Aorta (tissue), 5 donors: ENCODE results near the gene GTF3A. TPM values are rescaled to one million over a fixed set of nuclear protein-coding genes. Genes with fewer than 3 reads are reported as not detected.
"Not testable (repeated sequence)": the region's sequence is repeated elsewhere in the genome, so short reads cannot be mapped to it uniquely, and the experiment has no call there.

Experiments used
- ATAC-seq: fragments of 200-7000 bp; cut with Tn5 transposase; one replicate; pipeline ENCODE4 v1.9.1; 2022; ENCODE audit warnings: moderate library complexity; ENCODE audit not compliant: low FRiP score
- DNase-seq, 2 donors: peaks; one replicate each; pipeline ENCODE4 v3.0.0-alpha.2; 2020
- H3K27ac ChIP-seq, 2 donors: one replicate each; pipeline ENCODE4 v1.5.1; 2013; ENCODE audit warnings: low read length in 2 of 2, mild to moderate bottlenecking in 2 of 2, moderate library complexity in 2 of 2, control low read depth in 1 of 2, inconsistent platforms in 1 of 2, low read depth in 1 of 2
- H3K27me3 ChIP-seq, 2 donors: one replicate each; pipeline ENCODE4 v1.6.1; 2013; ENCODE audit warnings: control low read depth in 1 of 2, low read length in 1 of 2, mild to moderate bottlenecking in 1 of 2, moderate library complexity in 1 of 2; ENCODE audit not compliant: insufficient read depth in 2 of 2, control insufficient read depth in 1 of 2
- H3K36me3 ChIP-seq, 2 donors: one replicate each; pipeline ENCODE4 v1.6.1; 2013; ENCODE audit warnings: control low read depth in 1 of 2, low read length in 1 of 2, mild to moderate bottlenecking in 1 of 2; ENCODE audit not compliant: insufficient read depth in 2 of 2, control insufficient read depth in 1 of 2
- H3K4me1 ChIP-seq, 2 donors: one replicate each; pipeline ENCODE4 v1.6.1; 2013; ENCODE audit warnings: low read length in 2 of 2, control low read depth in 1 of 2, mild to moderate bottlenecking in 1 of 2, moderate library complexity in 1 of 2; ENCODE audit not compliant: insufficient read depth in 2 of 2, control insufficient read depth in 1 of 2
- H3K4me3 ChIP-seq, 2 donors: one replicate each; pipeline ENCODE4 v1.5.1; 2013; ENCODE audit warnings: low read length in 2 of 2, control low read depth in 1 of 2, mild to moderate bottlenecking in 1 of 2
- H3K9me3 ChIP-seq: one replicate; pipeline ENCODE4 v1.6.1; 2013; ENCODE audit warnings: mild to moderate bottlenecking, low read length; ENCODE audit not compliant: control insufficient read depth
- WGBS, 2 donors: extraction: QIAGEN DNeasy Blood & Tissue Kit; methylation state at CpG; one replicate each; pipeline ENCODE4 v1.1.7; 2013; 5-methylcytosine and 5-hydroxymethylcytosine counted together
- intact Hi-C, 2 donors: fragments of 100-400 bp; cut with DNase I; formaldehyde crosslinking; loops; one replicate each; pipeline versions ENCODE4 v1.14.2 to v1.15.0; 2022
- polyA plus RNA-seq, 2 donors: library from polyadenylated mRNA; stranded (reverse); fragments of 200-250 nt; gene quantifications; one replicate each; pipeline ENCODE4 v1.2.3, GENCODE V29; 2013
- total RNA-seq, 2 donors: library from RNA; stranded (reverse); fragmentation: NEBNext Ultra II Directional; extraction: Animal tissue kit (Norgen Biotek cat#: 25700); gene quantifications; one replicate each; pipeline ENCODE4 v1.2.1, GENCODE V29; 2021
- donor health status: healthy with polysubstance abuse.
- donor health status: Bipolar disorder and iron deficiency.
- donor health status: DM: no; HTN: no; CAD: no.
- donor health status: DM: no; HTN: no; CAD: no.
- donor health status: DM: yes; HTN: yes; CAD: no.

The GTF3A gene
- total and polyA plus RNA-seq, 4 donors = 62.1 to 191 (median 72.0) TPM

DNA sequence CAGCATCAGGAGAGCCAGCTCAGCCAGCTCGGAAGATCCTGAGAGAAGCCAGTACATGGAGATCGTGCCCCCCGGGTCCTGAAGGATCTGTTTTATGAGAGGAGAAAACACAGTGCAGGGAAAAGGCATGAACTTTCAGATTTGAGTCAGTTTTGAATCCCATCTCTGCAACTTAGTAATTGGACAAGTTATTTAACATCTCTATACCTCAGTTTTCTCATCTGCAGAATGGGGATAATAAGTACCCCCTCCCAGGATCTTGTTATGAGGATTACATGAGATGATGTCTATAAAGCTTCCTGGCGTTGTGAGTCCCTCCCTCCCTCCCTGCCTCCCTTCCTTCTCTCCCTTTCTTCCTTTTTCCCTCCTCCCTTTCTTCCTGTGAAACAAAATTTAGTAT lies 40.1 kb upstream of the GTF3A start:
- DNase-seq (no peak), ATAC-seq (no peak)
- Histone ChIP-seq H3K4me1 (no peaks in the 10 kb centered on the region), H3K27ac (no peak overlapping the region), H3K4me3 (no peak overlapping the region), H3K9me3 (no peaks in the 10 kb centered on the region), H3K27me3 (no peaks in the 10 kb centered on the region), H3K36me3 (no peaks in the 10 kb centered on the region)
- intact Hi-C loops = no loop called here
- WGBS, 2 donors = 82 to 88% methylated on average over 4 of the region's 4 CpGs

DNA sequence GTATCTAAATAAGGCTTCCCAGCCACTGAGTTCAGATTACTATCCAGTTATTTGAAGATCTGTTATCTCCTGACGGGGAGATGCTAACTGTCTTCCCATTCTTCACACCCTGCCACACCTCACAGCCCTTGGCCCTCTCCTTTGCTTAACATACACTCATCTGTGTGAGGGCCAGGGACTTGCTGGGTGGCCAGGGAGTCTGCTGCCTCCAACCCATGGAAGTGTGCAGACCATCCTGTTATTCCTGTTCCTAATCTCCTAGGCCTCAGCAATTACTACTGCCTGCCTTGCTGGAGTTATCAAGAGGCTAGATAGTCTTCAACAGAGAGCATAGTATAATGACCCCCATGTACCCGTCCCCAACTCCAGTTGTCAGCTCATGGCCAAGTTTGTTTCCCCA lies 36.2 kb upstream of the GTF3A start:
- WGBS, 2 donors = 78 to 80% methylated on average over 2 of the region's 2 CpGs
- no peak for DNase-seq
- Histone ChIP-seq H3K9me3 (no peaks in the 10 kb centered on the region), H3K4me3 (no peak overlapping the region), H3K36me3 (no peaks in the 10 kb centered on the region), H3K27ac (no peak overlapping the region), H3K27me3 (no peaks in the 10 kb centered on the region), H3K4me1 (no peaks in the 10 kb centered on the region)
- intact Hi-C loops = no loop called here
- no peak for ATAC-seq

DNA sequence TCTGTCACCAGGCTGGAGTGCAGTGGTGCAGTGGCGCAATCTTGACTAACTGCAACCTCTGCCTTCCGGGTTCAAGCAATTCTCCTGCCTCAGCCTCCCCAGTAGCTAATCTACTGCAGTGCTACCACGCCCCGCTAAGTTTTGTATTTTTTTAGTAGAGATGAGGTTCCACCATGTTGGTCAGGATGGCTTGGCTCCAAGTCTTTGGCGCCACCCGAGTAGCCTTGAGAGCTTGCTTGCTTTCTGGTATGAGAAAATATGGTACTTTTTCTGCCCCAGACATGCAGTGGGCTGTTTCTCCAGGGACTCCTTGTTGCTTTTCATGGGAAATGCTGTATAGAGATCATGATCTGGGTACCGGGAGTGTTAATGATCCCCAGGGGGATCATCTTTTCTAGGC lies 34.5 kb upstream of the GTF3A start:
- DNase-seq = no peak
- Histone ChIP-seq H3K4me1 (no peaks in the 10 kb centered on the region), H3K27me3 (no peaks in the 10 kb centered on the region), H3K36me3 (no peaks in the 10 kb centered on the region), H3K27ac (no peak overlapping the region), H3K9me3 (no peaks in the 10 kb centered on the region), H3K4me3 (no peak overlapping the region)
- no peak for ATAC-seq
- intact Hi-C loops = no loop called here
- 61 to 66% methylated on average over 7 of the region's 7 CpGs for WGBS, 2 donors

DNA sequence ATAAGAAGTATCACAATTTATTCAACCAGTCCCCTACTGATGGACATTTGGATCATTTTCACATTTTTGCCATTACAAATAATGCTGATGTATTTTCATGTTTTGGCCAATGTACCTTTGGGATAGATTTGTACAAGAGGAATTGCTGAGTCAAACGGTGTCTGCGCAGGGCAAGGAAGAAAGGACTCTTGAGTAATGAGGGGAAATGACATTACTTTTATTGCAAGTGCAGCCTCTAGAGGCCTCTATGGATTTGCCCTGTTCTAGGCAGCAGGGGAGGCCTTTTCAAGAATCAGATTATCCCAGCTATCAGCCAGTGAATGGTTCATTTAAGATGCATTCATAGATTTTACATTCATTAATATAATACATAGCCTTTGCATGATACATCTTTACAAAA lies 32.9 kb upstream of the GTF3A start:
- Histone ChIP-seq H3K4me3 (no peak overlapping the region), H3K27me3 (peaks cover 0 to 1% of the 10 kb centered on the region in 2 donors), H3K4me1 (no peaks in the 10 kb centered on the region), H3K9me3 (no peaks in the 10 kb centered on the region), H3K27ac (no peak overlapping the region), H3K36me3 (no peaks in the 10 kb centered on the region)
- intact Hi-C loops = no loop called here
- WGBS, 2 donors = 38 to 48% methylated on average over 2 of the region's 2 CpGs
- ATAC-seq (no peak), DNase-seq (no peak)

DNA sequence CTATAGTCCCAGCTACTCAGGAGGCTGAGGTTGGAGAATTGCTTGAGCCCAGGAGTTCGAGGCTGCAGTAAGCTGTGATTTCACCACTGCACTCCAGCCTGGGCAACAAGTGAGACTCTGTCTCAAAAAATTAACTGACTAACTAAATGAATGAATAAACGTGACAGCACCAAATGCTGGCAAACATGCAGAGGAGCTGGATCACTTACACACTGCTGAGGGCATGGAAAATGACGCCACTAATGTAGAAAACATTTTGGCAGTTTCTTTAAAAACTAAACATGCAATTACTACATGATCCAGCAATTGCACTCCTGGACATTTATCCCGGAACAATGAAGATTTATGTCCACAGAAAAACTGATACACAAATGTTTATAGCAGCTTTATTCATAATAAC lies 31.3 kb upstream of the GTF3A start:
- intact Hi-C loops = no loop called here
- no peak overlapping the region for H3K4me3 ChIP-seq
- peaks cover 0 to 1% of the 10 kb centered on the region in 2 donors for H3K27me3 ChIP-seq
- no peaks in the 10 kb centered on the region for H3K36me3 ChIP-seq
- DNase-seq (no peak), ATAC-seq (no peak)
- 46 to 50% methylated on average over 4 of the region's 4 CpGs for WGBS, 2 donors
- no peaks in the 10 kb centered on the region for H3K9me3 ChIP-seq
- no peaks in the 10 kb centered on the region for H3K4me1 ChIP-seq
- H3K27ac ChIP-seq = no peak overlapping the region

DNA sequence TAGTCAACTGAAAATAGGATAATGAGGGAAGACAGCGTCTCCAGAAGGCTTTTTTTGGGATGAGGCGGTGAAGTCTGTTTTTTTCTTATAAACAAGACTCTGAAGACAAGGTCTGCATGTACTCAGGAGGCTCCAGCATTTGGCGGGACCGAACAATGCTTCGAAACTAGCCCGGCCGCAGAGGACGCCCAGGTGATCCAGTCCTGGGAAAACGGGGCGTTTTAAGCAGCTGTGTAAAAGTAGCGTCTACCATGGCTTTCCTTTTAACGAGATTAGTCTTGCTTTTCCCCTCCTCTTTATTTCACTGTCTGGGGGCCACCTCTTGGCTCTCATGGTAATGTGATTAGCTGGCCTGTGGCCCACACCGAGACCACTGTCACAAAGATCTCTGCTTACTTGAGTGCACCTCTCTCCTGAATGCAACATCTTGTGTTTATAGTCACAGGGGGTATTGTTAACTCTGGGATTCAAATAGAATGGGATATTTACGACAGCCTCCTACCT lies 29.4 kb upstream of the GTF3A start:
- intact Hi-C loops = no loop called here
- H3K27me3 ChIP-seq = peaks cover 0 to 1% of the 10 kb centered on the region in 2 donors
- no peak overlapping the region for H3K27ac ChIP-seq
- 57 to 58% methylated on average over 14 of the region's 14 CpGs for WGBS, 2 donors
- H3K4me1 ChIP-seq = no peaks in the 10 kb centered on the region
- ATAC-seq (no peak), DNase-seq (no peak)
- no peaks in the 10 kb centered on the region for H3K9me3 ChIP-seq
- H3K4me3 ChIP-seq = no peak overlapping the region
- no peaks in the 10 kb centered on the region for H3K36me3 ChIP-seq

DNA sequence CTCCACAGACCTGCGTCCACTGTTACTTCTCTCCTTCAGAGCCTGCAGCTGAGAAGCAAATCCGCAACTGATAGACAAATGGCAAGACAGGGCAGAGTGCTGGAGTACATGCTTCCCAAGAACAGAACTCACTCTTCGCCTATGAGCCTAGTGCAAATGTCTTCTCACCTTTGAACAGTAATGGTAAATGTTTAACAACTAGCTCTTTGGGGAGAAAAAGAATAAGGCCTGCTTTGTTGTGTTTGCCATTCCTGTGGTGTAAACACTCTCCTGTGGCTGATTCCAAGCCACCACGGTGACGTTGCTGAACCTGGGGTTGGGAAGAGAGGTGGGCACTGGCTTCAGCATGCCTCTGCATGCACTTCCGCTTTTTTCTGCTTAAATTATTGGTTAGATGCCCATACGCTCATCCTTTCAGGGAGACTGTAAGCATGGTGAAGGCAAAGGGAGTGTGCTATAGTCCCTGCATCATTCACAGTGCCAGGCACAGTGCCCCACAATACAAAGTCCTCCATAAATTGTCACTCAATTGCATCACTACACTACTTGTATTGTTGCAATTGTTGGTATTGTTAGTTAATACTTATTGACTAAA lies 28.1 kb upstream of the GTF3A start:
- H3K4me1 ChIP-seq = no peaks in the 10 kb centered on the region
- H3K9me3 ChIP-seq = no peaks in the 10 kb centered on the region
- H3K4me3 ChIP-seq = no peak overlapping the region
- no peaks in the 10 kb centered on the region for H3K36me3 ChIP-seq
- peaks cover 0 to 1% of the 10 kb centered on the region in 2 donors for H3K27me3 ChIP-seq
- intact Hi-C loops = no loop called here
- WGBS, 2 donors = 81 to 82% methylated on average over 7 of the region's 7 CpGs
- ATAC-seq (no peak), DNase-seq (no peak)
- H3K27ac ChIP-seq = no peak overlapping the region

DNA sequence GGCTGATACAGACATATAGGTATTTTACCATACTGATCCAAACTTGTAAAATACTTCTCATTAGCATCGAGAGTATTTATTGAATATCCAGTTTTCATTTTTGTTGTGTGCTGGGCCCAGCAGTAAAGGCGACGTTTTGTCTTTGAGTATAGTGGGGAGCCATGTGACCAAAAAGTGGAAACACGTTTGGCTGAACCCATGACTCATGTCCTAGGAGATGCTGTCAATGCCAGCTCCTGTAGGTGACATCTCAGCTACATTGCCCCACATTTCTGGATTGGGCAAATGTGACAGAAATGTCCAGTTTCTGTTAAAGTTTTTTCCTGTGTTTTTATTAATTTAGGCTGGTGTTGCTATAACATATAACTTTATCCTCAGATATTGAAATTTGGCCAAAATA lies 26.1 kb upstream of the GTF3A start:
- no peak overlapping the region for H3K27ac ChIP-seq
- DNase-seq = no peak
- intact Hi-C loops = no loop called here
- no peaks in the 10 kb centered on the region for H3K9me3 ChIP-seq
- no peak for ATAC-seq
- H3K36me3 ChIP-seq = no peaks in the 10 kb centered on the region
- no peak overlapping the region for H3K4me3 ChIP-seq
- peaks cover 0 to 1% of the 10 kb centered on the region in 2 donors for H3K27me3 ChIP-seq
- H3K4me1 ChIP-seq = no peaks in the 10 kb centered on the region
- WGBS, 2 donors = 75% methylated on average over 4 of the region's 4 CpGs

DNA sequence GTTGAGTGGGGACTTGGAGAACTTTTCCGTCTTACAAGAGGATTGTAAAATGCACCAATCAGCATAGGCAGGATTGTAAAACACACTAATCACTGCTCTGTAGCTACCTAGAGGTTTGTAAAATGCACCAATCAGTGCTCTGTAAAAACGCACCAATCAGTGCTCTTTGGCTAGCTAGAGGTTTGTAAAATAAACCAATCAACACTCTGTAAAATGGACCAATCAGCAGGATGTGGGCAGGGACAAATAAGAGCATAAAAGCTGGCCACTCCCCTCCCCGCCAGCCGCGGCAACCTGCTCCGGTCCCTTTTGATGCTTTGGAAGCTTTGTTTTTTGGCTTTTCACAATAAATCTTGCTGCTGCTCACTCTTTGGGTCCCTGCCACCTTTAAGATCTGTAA lies 24.0 kb upstream of the GTF3A start:
- H3K9me3 ChIP-seq, H3K4me1 ChIP-seq, DNase-seq, H3K36me3 ChIP-seq, ATAC-seq, H3K27me3 ChIP-seq, H3K4me3 ChIP-seq, intact Hi-C loops, H3K27ac ChIP-seq: not testable (repeated sequence)
- 77 to 85% methylated on average over 6 of the region's 6 CpGs for WGBS, 2 donors
